HG03045 (cell line): Measurements from ENCODE around the gene TREX2.

Source experiments
- ATAC-seq: cut with Tn5 transposase; IDR thresholded peaks from one replicate; pipeline ENCODE4 v1.9.1; 2021; ENCODE audit warnings: mild to moderate bottlenecking, moderate library complexity; ENCODE audit not compliant: unreplicated experiment

Gene TREX2, protein sequence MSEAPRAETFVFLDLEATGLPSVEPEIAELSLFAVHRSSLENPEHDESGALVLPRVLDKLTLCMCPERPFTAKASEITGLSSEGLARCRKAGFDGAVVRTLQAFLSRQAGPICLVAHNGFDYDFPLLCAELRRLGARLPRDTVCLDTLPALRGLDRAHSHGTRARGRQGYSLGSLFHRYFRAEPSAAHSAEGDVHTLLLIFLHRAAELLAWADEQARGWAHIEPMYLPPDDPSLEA

DNA sequence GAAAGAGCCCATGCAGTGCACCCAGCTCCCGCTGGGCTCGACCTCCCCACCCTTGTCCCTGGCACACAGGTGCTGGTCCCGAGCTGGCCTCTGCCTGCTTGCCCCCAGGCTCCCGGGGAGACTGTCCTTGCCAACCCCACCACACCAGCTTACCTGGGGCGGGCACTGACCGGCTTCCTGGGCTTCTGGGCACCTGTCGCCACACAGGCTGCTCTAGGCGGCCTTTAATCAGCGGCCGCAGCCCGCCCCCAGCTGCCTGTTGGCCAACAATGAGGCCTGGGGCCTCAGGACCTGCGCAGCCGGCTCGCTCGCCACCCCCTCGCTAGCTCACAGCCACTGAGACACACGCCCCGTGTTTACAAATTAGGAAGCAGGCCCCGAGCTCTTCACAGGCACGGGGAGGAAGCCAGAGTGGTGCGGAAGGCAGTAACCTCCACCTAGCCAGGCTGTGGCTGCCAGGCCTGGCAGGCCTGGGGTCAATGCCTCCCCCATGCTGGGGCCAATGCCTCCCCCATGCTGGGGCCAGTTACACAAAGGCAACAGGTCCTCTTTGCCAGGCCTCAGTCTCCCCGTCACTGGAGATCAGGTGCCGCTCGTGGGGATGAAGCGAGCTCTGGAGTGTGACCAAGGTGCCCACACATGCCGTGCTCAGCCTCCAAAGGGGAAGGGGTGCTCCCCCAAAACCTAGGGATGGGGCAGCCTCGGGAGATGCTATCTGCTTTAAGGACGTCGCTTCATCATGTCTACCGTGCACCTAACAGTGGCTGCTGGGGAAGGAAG is at the start of gene TREX2:
TSS of gene TREX2 (minus strand) at position 201 of the 780 bp plus-strand sequence. CDS start 626 bp downstream, outside the sequence.
- no peak for ATAC-seq

- ATAC-seq, result no peak
Measured at GRCh38 chrX:153495362-153495751, 49.5 kb upstream of the TREX2 start.

GRCh38 chrX:153494541-153495361 is 48.9 kb upstream of the TREX2 start, which contains the start of gene BGN:
BGN (plus strand) TSS chrX:153494980; CDS start chrX:153504632, 9,652 bp downstream.
- ATAC-seq, result no peak

- no peak for ATAC-seq
Measured at GRCh38 chrX:153494061-153494460, 48.2 kb upstream of the TREX2 start.

GRCh38 chrX:153493085-153493484 is 47.2 kb upstream of the TREX2 start:
- ATAC-seq, result no peak

DNA sequence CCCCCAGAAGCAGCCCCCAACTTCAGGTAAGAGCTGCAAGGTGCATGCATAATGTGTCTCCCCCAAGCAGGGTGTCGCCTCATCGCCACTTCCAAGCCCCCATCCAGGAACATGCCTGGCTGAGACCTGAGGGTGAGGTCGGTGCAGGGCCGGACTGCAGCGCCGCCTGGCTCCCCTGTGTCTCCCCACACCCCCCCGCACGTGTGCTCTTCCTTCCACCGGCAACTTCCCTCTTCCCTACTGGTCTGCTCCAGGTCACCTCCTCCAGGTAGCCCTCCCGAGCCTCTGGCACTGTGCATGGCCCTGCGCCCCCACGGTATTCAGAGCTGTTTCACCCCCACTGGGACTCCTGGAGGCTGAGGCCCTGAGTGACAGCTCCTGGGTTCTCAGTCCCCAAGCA is 46.7 kb upstream of the TREX2 start:
- no peak for ATAC-seq

DNA sequence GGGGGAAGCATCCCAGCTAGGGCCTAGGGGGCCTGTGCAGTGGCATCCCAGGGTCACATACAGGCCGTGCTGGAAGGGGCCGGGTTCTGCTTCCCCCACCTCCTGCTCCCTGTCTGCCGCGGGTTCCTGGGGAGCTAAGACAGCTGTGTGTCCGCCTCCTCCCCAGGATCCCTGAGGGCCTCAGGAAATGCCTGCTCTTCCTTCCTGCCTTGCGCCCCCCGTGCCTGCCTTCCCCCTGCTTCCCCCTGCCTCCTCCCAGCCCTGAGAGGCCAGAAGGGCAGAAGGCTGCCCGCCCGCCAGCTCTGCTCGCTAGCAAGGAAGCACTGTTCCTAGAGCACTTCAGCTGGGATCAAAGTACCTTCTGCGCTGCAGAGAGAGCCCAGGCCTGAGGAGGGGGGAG is 46.1 kb upstream of the TREX2 start:
- ATAC-seq, result no peak

- no peak for ATAC-seq
Measured at GRCh38 chrX:153491351-153491914, 45.6 kb upstream of the TREX2 start.

GRCh38 chrX:153490217-153490930 is 44.5 kb upstream of the TREX2 start:
- no peak for ATAC-seq

- no peak for ATAC-seq
Measured at GRCh38 chrX:153488231-153488914, 42.5 kb upstream of the TREX2 start.

- no peak for ATAC-seq
Measured at GRCh38 chrX:153487590-153488071, 41.8 kb upstream of the TREX2 start.

DNA sequence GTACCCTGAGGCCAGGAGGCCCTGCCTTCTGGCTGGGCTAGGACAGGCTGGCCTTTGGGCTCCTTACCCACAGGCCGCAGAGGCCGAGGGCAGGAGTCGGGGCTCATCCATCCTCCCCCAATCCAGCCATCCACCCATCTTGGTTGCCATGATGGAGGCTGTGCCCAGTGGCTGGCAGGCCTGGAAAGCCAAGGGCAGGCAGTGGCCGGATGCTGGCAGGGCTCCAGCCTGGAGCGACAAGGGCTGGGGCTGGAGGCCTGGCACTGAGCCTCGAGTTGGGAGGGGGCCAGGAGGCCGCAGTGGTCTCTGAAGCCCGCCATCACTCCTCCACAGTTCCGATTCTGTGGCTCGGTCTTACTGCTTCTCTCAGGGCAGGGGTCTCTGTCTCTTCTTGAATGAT is 40.3 kb upstream of the TREX2 start:
- ATAC-seq, result no peak

- no peak for ATAC-seq
Measured at GRCh38 chrX:153485396-153486080, 39.7 kb upstream of the TREX2 start.

DNA sequence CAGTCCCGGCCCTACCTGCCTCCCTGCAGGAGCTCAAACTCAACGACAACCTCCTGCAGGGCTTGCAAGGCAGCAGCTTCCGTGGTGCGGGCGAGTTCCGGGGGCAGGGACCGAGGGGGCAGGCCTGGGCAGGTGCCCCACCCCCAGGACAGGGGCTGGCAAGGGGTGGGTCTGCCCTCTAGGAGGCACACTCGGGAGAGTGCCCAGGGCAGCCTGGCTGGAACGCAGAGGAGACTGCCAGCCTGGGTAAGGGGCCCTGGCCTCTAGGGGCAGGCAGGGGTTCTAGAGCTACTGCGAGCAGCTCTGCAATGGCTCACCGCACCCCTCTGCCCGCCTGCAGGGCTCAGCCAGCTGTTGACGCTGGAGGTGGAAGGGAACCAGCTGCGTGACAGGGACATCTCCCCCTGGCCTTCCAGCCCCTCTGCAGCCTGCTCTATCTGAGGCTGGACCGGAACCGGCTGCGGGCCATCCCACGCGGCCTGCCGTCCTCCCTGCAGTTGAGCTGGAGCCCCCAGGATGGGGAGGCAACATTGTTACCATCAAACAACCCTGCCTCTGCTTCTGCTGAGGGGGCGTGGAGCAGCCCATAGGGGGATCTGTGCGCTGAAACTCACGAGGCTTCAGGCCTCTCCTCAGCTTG is 36.6 kb upstream of the TREX2 start:
- ATAC-seq, result no peak

GRCh38 chrX:153481043-153481442 is 35.2 kb upstream of the TREX2 start:
- no peak for ATAC-seq

DNA sequence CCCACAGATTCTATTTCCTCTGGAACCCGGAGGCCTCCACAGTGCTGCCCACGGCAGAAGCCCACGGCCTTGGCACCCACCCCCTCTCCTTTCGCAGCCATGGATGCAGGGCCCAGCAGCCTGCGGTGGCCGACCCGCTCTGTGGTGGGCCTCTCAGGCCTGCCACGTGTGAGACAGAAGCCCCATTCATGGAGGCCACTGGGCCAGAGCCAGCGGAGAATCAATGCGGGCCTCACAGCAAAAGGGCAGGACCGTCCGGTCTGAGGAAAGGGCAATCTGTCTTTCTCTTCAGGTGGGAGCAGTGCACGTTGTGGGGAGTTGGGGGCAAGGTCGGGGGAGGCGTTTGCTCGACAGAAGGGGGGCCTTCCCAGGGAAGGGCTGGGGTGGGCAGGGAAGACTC is 32.9 kb upstream of the TREX2 start:
- ATAC-seq, result no peak

GRCh38 chrX:153477901-153478300 is 32.0 kb upstream of the TREX2 start:
- ATAC-seq, result no peak

DNA sequence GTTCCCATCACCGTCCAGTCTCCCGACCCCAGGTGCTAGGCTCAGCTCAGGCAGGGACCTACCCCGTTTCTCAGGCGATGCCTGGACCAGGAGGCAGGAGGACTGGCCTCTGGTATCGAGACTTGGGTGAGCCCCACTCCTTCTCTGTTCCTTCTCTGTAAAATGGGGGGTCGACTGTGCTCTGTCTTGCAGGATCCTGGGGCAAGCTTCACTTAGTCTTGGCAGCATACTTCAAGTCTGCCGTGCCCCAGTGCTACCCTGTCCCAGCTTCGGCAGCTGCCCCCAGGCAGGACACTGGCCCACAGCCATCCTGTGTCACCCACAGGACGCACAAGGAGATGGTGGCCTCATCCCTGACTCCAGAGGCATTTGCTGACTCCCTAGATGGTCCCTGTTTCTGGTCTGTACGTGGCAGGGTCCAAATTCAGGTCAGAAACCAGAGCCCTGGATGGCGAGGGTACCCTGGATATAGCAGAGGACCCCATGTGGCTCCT is 31.6 kb upstream of the TREX2 start:
- ATAC-seq, result no peak
